CD4-positive, alpha-beta T cell treated with Interferon gamma for 1 hour (primary cell): ENCODE results near the gene SLC18A3.

Source experiments
- DNase-seq: peaks from one replicate; pipeline ENCODE4 v3.0.0-alpha.2; 2020

SLC18A3 gene

DNA sequence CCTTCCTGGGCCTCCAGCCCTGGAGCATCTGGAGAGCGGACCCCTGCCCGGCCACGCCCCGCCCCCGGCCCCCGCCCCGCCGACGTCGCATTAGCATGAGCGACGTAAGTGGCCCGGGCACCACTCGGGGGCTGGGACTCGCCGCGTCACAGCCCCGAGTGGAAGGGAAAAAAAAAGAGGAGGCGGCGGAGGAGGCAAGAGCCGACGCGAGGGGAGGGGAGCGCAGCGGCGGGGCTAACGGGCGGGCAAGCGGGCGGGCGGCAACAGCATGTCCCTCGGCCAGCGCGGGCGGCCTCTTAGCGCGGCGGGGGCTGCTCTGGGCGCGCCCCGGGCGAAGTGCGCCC is at the start of gene SLC18A3:
SLC18A3 (plus strand) TSS at position 197 of the 344 bp plus-strand sequence. CDS start 431 bp downstream, outside the sequence.
- DNase-seq: no peak

GRCh38 chr10:49560526-49560925 is 49.6 kb upstream of the SLC18A3 start:
- DNase-seq: no peak

GRCh38 chr10:49562893-49563292 is 47.2 kb upstream of the SLC18A3 start:
- no peak for DNase-seq

- no peak for DNase-seq
These were observed 45.6 kb upstream of the SLC18A3 start for GRCh38 chr10:49564461-49565009.

- DNase-seq: no peak
These were observed 42.3 kb upstream of the SLC18A3 start for GRCh38 chr10:49567810-49568209.

DNA sequence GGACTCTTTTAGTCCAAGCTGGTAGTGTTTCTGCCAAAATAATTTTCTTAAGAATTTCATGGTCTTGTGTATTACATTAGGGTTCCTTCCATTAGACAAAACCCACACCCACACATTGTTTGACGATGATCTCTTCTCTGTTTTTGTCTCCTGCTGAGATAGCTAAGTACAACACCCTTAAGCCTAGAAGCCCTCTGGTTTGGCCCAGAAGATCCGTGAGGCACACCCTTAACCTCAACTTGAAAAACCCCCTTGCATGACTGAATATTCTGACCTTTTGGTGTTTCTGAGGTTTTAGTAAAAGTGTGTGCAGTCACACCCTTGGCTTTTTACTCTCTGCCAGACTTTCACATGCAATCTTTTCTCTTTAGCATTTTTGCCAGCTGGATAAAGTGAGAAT is 41.9 kb upstream of the SLC18A3 start:
- DNase-seq: no peak

- no peak for DNase-seq
These were observed 41.0 kb upstream of the SLC18A3 start for GRCh38 chr10:49569031-49569631.

DNA sequence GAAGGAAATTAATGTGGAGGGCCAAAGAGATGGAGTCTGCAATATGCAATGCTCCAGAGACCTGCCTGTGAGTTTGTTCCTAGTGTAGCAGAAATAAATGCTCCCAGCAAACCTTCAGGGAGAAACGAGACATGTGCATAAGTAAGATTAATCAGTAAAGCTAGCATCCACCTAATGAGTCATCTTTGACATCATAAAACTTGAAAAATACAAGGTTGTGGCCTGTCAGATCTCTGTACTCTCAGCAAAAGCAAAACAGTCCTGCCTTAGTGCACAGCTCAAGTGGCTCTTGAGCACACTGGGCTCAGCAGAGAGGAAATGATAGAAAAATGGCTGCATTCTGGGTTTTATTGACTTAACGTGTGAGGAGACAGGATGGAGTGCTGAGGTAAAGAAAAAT is 38.7 kb upstream of the SLC18A3 start:
- DNase-seq: no peak

- no peak for DNase-seq
These were observed 37.5 kb upstream of the SLC18A3 start for GRCh38 chr10:49572594-49573114.

DNA sequence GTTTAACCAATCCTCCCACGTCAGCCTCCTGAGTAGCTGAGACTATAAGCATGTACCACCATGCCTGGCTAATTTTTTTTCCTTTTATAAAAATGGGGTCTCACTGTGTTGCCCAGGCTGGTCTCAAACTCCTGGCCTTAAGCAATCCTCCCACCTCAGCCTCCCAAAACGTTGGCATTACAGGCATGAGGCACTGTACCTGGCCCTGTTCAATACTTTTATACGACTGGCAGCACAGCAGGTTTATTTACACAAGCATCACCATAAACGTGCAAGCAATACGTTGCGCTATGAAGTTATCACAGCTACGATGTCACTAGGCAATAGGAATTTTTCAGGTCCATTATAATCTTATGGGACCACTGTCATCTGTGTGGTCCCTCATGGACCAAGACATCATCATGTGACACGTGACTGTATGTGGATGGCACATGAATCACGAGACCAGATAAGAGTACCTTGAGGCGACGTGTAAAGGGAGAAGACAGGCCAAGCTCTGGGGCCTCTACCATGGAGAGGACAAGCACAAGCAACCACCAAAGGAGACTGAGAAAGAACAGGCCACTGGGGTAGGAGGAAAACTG is 34.5 kb upstream of the SLC18A3 start:
- no peak for DNase-seq

DNA sequence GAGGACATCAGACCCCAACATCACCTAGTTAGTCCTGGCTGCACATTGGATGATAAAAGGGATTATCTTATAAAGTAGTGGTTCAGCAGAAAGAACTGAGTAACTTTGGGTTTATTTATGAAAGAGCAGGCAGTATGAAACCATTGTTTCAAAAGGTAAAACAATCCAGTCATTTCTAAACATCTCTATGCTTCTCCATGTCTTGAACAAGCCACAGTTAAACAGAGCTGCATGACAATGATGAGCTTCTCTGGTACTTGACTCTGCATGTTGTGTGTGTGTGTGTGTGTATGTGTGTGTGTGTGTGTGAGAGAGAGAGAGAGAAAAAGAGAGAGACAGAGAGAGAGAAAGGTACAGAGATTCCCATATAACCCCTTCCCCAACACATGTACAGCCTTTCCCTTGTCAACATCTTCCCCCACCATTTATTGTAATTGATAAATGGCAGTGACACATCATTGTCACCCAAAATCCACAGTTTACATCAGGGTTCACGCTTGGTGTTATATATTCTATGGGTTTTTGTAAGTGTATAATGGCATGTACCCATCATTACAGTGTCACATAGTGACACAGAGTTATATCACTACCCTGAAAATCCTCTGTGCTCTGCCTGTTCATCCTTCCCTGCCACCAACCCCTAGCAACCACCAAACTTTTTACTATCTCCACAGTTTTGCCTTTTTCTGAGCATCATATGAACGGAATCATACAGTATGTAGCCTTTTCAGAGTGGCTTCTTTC is 32.8 kb upstream of the SLC18A3 start:
- DNase-seq: no peak

GRCh38 chr10:49578392-49578791 is 31.7 kb upstream of the SLC18A3 start:
- DNase-seq: no peak

DNA sequence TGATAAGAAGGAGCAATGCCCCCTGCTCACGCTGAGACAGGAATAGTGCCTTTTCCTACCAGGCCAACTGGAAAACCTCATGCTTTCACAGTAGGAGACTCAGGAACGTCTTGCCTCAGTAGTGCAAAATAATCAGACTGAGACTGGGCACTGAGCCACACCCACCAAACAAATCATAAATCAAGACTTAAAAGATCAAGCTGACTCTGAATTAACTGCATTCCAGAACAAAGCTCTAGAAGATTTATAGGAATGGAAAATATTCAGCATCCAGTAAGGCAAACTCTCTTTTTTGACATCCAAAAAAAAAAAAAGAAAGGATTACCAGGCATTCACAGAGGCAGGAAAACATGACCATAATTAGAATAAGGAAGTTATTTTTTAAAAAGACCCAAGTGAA is 30.5 kb upstream of the SLC18A3 start:
- no peak for DNase-seq

GRCh38 chr10:49585387-49585786 is 24.7 kb upstream of the SLC18A3 start:
- no peak for DNase-seq

DNA sequence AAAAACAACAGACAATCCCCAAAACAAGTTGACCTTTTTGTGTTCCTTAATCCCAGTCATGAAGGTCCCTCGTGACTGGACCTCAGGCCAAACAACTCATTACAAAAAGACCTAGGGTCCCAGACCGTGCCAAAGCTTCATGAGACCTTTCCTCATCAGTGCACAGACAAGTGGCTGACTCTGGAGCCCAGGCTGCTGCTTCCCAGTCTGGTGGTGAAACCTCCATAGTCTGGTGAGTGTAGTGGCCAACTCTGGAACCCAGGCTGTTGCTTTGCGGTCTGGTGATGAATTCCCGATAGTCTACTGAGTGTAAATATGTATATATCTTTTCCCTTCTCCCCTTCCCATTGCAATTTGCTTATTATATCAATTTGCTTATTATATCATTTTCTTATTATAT is 22.1 kb upstream of the SLC18A3 start:
- no peak for DNase-seq

DNA sequence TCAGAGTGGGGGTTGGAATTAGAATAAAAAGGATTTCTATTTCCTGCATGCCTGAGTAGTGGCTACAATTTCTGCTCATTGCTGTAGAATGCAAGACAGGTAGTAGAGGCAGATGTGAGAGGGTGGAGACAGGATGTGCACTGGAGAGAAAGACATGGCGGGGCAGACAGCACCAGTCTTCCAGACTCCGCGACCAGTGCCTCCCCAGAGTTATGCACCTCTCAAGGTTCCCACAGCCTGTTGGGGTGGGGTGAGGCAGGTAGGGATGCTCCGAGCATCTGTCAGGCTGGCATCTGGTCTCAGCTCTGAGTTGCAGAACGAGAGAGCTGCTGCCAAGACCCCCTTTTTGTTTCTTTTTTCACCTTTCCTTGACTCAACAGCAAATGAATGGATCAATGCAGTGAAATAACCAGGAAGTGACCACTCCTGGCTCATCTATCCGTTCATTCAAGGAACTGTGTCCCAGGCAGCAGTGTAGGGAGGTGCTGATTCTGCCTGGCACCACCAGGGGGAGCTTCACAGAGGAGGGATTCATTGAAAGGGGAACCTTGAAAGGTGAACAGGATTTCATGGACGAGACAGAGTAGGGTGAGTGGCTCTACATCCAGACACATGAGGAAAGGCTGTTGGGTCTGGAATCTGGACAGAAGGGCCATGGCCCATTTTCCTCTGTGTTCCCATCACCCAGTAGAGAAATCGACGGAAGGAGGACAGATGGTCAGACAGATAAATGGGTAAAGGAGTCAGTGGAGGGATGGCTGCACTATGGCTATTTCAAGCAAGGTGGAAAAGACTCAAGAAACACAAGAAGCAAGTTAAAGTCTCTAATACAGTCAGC is 17.2 kb upstream of the SLC18A3 start:
- peak; percentile 29 for DNase-seq

- no peak for DNase-seq
These were observed 16.6 kb upstream of the SLC18A3 start for GRCh38 chr10:49593564-49593875.

GRCh38 chr10:49593998-49594397 is 16.1 kb upstream of the SLC18A3 start:
- no peak for DNase-seq

- DNase-seq: no peak
These were observed 15.5 kb upstream of the SLC18A3 start for GRCh38 chr10:49594594-49594993.

DNA sequence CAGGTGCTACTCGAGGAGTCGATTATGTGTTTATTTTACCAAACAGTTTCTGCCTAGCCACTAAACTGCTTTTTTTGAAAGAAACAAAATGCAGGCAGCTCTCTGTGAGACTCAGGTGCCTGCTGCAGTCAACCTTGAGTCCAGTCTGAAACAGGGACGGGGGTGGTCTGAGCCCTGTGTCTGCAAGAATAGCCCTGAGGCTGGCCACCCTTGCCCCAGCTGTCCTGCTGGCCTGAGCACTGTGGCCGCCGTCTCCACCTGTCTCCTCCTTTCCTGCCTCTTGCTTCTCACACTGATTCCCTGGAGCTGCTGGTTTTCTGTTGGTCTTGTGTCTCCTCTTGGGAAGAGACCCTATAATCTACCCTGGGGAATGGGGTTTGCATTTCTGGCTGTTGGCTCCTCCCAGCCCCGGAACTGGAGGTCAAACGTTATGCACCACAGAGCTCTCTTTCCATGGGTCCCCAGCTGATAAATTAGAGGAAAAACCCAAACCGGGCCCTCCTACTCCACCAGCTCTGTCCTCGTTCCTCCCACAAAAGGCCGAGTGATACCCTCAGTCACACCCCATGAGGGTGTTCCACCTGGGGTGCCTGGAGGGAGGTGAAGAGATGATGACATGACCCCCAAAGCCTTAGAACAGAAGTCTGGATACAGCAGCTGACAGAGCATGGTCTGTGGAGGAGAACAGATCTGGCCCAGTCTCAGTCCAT is 15.0 kb upstream of the SLC18A3 start:
- no peak for DNase-seq

- DNase-seq: no peak
These were observed 14.2 kb upstream of the SLC18A3 start for GRCh38 chr10:49595713-49596492.

DNA sequence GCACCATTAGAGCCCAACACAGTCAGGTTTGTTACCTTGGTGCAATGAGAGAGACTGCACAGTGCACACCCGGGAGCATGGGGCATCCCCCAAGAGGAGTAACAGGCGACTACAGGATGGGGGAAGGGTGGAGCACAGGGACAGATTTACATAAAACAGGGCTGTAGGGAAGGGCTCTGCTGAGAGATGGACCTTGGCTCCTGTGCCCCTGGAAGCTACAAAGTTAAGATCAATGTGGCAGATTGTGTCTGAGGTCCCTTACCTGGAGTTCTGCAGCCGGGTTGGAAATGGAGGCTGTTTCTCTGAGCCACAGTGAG is 13.7 kb upstream of the SLC18A3 start:
- DNase-seq: no peak
